BLaER1 (cell line): Measurements from ENCODE around the gene TRAF1.
"Not testable (repeated sequence)": the region's sequence is repeated elsewhere in the genome, so short reads cannot be mapped to it uniquely, and the experiment has no call there.

Experiments used
- H3K27ac ChIP-seq: shearing (Covaris generic); formaldehyde crosslinking; 2 replicates; pipeline ENCODE4 v1.8.1; 2022
- H3K27me3 ChIP-seq: shearing (Covaris generic); formaldehyde crosslinking; 2 replicates; pipeline ENCODE4 v1.8.1; 2022
- H3K36me3 ChIP-seq: shearing (Covaris generic); formaldehyde crosslinking; 2 replicates; pipeline ENCODE4 v1.8.1; 2022
- H3K4me1 ChIP-seq: shearing (Covaris generic); formaldehyde crosslinking; 2 replicates; pipeline ENCODE4 v1.8.1; 2022
- H3K4me2 ChIP-seq: shearing (Covaris generic); formaldehyde crosslinking; 2 replicates; pipeline ENCODE4 v1.8.1; 2022
- H3K4me3 ChIP-seq: shearing (Covaris generic); formaldehyde crosslinking; 2 replicates; pipeline ENCODE4 v1.8.1; 2022
- H3K9ac ChIP-seq: shearing (Covaris generic); formaldehyde crosslinking; 2 replicates; pipeline ENCODE4 v1.8.1; 2022
- H3K9me3 ChIP-seq: shearing (Covaris generic); formaldehyde crosslinking; 2 replicates; pipeline ENCODE4 v1.8.1; 2022
- H4K20me1 ChIP-seq: shearing (Covaris generic); formaldehyde crosslinking; 2 replicates; pipeline ENCODE4 v1.8.1; 2022
- Cebpa-rat ChIP-seq: shearing (Covaris generic); IDR thresholded peaks from 2 replicates; pipeline ENCODE4 v1.8.1; 2022

Gene TRAF1, protein sequence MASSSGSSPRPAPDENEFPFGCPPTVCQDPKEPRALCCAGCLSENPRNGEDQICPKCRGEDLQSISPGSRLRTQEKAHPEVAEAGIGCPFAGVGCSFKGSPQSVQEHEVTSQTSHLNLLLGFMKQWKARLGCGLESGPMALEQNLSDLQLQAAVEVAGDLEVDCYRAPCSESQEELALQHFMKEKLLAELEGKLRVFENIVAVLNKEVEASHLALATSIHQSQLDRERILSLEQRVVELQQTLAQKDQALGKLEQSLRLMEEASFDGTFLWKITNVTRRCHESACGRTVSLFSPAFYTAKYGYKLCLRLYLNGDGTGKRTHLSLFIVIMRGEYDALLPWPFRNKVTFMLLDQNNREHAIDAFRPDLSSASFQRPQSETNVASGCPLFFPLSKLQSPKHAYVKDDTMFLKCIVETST

DNA sequence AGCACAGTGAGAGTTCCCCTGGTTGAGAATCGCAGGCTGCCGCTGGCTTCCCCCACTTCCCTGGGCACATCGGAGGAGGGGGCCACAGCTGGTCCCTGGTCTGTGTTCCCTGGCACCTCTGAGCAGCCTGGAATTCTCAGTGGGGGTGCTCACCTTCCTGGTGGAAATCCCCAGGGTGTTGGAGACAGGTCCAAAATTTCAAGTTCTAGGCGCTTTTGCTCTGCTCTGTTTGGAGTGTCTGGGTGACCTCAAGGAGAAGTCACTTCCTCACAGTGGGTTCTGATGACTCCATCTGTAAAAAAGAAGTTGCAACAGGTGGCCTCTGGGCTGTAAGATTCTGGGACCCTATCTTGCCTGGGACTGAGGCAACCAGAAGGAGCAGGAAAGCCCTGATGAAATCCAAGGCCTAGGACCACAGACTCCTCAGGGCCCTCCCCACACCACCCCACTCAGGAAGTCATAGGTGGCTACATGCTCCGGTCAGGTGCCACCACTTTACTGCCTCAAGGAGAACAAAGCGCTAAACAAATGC, at the start of gene TRAF1:
Gene TRAF1 (minus strand): TSS at position 400 of the 532 bp plus-strand sequence. CDS start 721 bp downstream, outside the sequence.
- peak within 1 kb of the TSS; percentile 98 for H3K4me2 ChIP-seq
- no peak for TF ChIP-seq Cebpa-rat
- peaks cover 70% of the 10 kb centered on the region for H3K4me1 ChIP-seq
- no peaks in the 10 kb centered on the region for H3K27me3 ChIP-seq
- peak within 1 kb of the TSS; percentile 47; the same call in 1 of the 2 replicates for H3K9ac ChIP-seq
- H4K20me1 ChIP-seq = no peaks in the 10 kb centered on the region
- no peaks in the 10 kb centered on the region for H3K9me3 ChIP-seq
- H3K36me3 ChIP-seq = no peaks in the 10 kb centered on the region
- peak within 1 kb of the TSS; percentile 67 for H3K27ac ChIP-seq
- H3K4me3 ChIP-seq = no peak within 1 kb of the TSS

- Histone ChIP-seq H3K27ac (no peak overlapping the region), H3K4me3 (no peak overlapping the region), H3K36me3 (no peaks in the 10 kb centered on the region), H3K27me3 (no peaks in the 10 kb centered on the region), H3K4me1 (peaks cover 9% of the 10 kb centered on the region), H3K4me2 (peak overlapping the region; percentile 37), H3K9ac (no peak overlapping the region), H3K9me3 (no peaks in the 10 kb centered on the region), H4K20me1 (no peaks in the 10 kb centered on the region)
- no peak for TF ChIP-seq Cebpa-rat
These were observed 48.3 kb upstream of the TRAF1 start for GRCh38 chr9:120974921-120975320.

GRCh38 chr9:120974181-120974580, 47.6 kb upstream of the TRAF1 start:
- Histone ChIP-seq H3K27ac (no peak overlapping the region), H3K27me3 (no peaks in the 10 kb centered on the region), H3K9me3 (no peaks in the 10 kb centered on the region), H3K4me2 (no peak overlapping the region), H3K4me1 (peaks cover 9% of the 10 kb centered on the region), H4K20me1 (no peaks in the 10 kb centered on the region), H3K36me3 (no peaks in the 10 kb centered on the region), H3K9ac (no peak overlapping the region), H3K4me3 (no peak overlapping the region)
- no peak for TF ChIP-seq Cebpa-rat

DNA sequence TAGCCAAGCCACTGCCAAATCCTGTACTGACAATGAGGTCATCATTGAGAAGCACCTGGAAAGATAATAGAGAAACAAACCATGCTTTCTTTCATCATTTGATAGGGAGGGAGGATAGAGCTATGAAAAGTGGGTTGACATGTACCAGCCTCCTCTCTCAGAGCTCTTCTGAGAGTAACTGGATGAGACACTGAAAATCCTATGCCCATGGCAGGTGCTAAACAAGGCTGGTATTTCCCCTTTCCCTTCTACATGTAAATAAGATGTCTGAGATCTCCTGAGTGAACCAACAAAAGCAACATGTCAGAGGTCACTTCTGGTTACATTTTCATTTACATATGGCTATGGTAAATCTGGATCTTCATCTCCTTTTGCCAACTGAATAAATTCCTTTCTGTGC, 45.3 kb upstream of the TRAF1 start:
- H3K36me3 ChIP-seq = no peaks in the 10 kb centered on the region
- no peaks in the 10 kb centered on the region for H4K20me1 ChIP-seq
- no peak for TF ChIP-seq Cebpa-rat
- H3K9ac ChIP-seq = no peak overlapping the region
- no peaks in the 10 kb centered on the region for H3K9me3 ChIP-seq
- no peak overlapping the region for H3K4me2 ChIP-seq
- peaks cover 9% of the 10 kb centered on the region for H3K4me1 ChIP-seq
- H3K27me3 ChIP-seq = no peaks in the 10 kb centered on the region
- no peak overlapping the region for H3K27ac ChIP-seq
- no peak overlapping the region for H3K4me3 ChIP-seq

GRCh38 chr9:120971471-120971870, 44.9 kb upstream of the TRAF1 start:
- not testable (repeated sequence) for H3K4me3 ChIP-seq

GRCh38 chr9:120970244-120970643, 43.6 kb upstream of the TRAF1 start:
- H3K36me3 ChIP-seq = no peaks in the 10 kb centered on the region
- H4K20me1 ChIP-seq = no peaks in the 10 kb centered on the region
- H3K9me3 ChIP-seq = no peaks in the 10 kb centered on the region
- H3K4me1 ChIP-seq = peaks cover 7% of the 10 kb centered on the region
- H3K4me3 ChIP-seq = no peak overlapping the region
- TF ChIP-seq Cebpa-rat = no peak
- H3K27me3 ChIP-seq = no peaks in the 10 kb centered on the region
- no peak overlapping the region for H3K9ac ChIP-seq
- no peak overlapping the region for H3K4me2 ChIP-seq
- no peak overlapping the region for H3K27ac ChIP-seq

More at GRCh38 chr9:120971471-120971870, 44.9 kb upstream of the TRAF1 start:
- H4K20me1 ChIP-seq, H3K9me3 ChIP-seq, H3K4me1 ChIP-seq, H3K27ac ChIP-seq, H3K9ac ChIP-seq, H3K27me3 ChIP-seq, H3K4me2 ChIP-seq, H3K36me3 ChIP-seq: not testable (repeated sequence)

DNA sequence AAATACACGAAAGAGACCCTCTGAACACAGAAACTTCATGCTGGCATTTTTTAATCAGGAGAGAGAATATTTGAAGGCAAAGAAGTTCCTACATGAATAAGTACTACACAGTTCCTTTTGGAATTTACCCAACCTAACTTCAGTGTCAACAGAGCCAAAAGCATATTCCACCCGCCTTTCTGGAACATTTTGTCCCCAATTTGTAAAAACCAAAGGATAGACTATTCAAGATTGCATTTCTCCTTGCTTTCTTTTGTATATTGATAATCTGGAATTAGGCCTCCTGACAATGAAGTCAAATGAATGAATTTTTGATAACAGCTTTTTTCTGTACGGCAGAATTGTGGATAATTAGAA, 39.4 kb upstream of the TRAF1 start:
- no peak overlapping the region for H3K4me2 ChIP-seq
- no peaks in the 10 kb centered on the region for H3K36me3 ChIP-seq
- H3K4me3 ChIP-seq = no peak overlapping the region
- no peaks in the 10 kb centered on the region for H3K9me3 ChIP-seq
- H3K9ac ChIP-seq = no peak overlapping the region
- H3K4me1 ChIP-seq = no peaks in the 10 kb centered on the region
- no peak overlapping the region for H3K27ac ChIP-seq
- no peaks in the 10 kb centered on the region for H3K27me3 ChIP-seq
- TF ChIP-seq Cebpa-rat = no peak
- H4K20me1 ChIP-seq = no peaks in the 10 kb centered on the region

- Histone ChIP-seq H3K4me3 (no peak overlapping the region), H3K4me1 (no peaks in the 10 kb centered on the region), H3K27ac (no peak overlapping the region), H4K20me1 (no peaks in the 10 kb centered on the region), H3K36me3 (no peaks in the 10 kb centered on the region), H3K27me3 (no peaks in the 10 kb centered on the region), H3K9ac (no peak overlapping the region), H3K9me3 (no peaks in the 10 kb centered on the region), H3K4me2 (no peak overlapping the region)
- TF ChIP-seq Cebpa-rat = no peak
These were observed 38.9 kb upstream of the TRAF1 start for GRCh38 chr9:120965344-120966012.

- Histone ChIP-seq H3K27me3 (no peaks in the 10 kb centered on the region), H3K27ac (no peak overlapping the region), H3K4me2 (no peak overlapping the region), H3K9me3 (no peaks in the 10 kb centered on the region), H4K20me1 (no peaks in the 10 kb centered on the region), H3K9ac (no peak overlapping the region), H3K36me3 (no peaks in the 10 kb centered on the region), H3K4me1 (no peaks in the 10 kb centered on the region), H3K4me3 (no peak overlapping the region)
- no peak for TF ChIP-seq Cebpa-rat
These were observed 35.3 kb upstream of the TRAF1 start for GRCh38 chr9:120961936-120962335.

DNA sequence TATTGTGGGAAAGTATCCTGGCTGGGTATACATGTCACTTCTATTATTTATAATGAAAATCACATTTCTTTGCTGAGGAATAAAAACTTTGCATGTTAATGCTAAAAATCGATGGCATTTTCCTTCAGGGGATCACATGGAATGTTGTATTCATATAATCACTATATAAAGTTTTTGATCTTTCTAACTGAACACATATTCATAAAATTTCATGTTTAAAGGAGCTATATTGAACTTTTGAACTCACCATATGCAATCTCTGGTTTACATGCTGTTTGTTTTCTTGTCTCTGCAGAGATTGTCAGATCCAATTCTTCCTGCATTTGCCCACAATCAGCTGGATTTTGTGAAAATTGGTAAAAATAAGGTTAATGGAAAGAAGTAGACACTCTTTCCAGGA, 33.4 kb upstream of the TRAF1 start:
- no peak for TF ChIP-seq Cebpa-rat
- H3K27ac ChIP-seq = no peak overlapping the region
- H3K36me3 ChIP-seq = no peaks in the 10 kb centered on the region
- no peaks in the 10 kb centered on the region for H3K27me3 ChIP-seq
- no peaks in the 10 kb centered on the region for H3K4me1 ChIP-seq
- no peaks in the 10 kb centered on the region for H3K9me3 ChIP-seq
- H3K4me2 ChIP-seq = no peak overlapping the region
- no peaks in the 10 kb centered on the region for H4K20me1 ChIP-seq
- no peak overlapping the region for H3K9ac ChIP-seq
- no peak overlapping the region for H3K4me3 ChIP-seq
